ENCODE measurements around the gene PEX19. TPM values are rescaled to one million over a fixed set of nuclear protein-coding genes. Genes with fewer than 3 reads are reported as not detected.
"Not testable (repeated sequence)": the region's sequence is repeated elsewhere in the genome, so short reads cannot be mapped to it uniquely, and the experiment has no call there.

Gene PEX19
- total RNA-seq: 21.3 and 31.4 TPM in 2 replicates

GRCh38 chr1:160284782-160285344, at the start of gene PEX19:
PEX19 (minus strand) TSS chr1:160285133; CDS start chr1:160285124, 9 bp downstream.
- DNase-seq (ENCODE audit: extremely low read depth, low read depth, low spot score): peak; percentile 69

- DNase-seq (ENCODE audit: extremely low read depth, low read depth, low spot score): no peak
Observed at GRCh38 chr1:160332516-160332915, 47.6 kb upstream of the PEX19 start.

- no peak for DNase-seq (ENCODE audit: extremely low read depth, low read depth, low spot score)
Observed at GRCh38 chr1:160330119-160330518, 45.2 kb upstream of the PEX19 start.

- DNase-seq (ENCODE audit: extremely low read depth, low read depth, low spot score): no peak
Observed at GRCh38 chr1:160328184-160328583, 43.3 kb upstream of the PEX19 start.

- DNase-seq (ENCODE audit: extremely low read depth, low read depth, low spot score): no peak
Observed at GRCh38 chr1:160326418-160326817, 41.5 kb upstream of the PEX19 start.

GRCh38 chr1:160325252-160325651, 40.3 kb upstream of the PEX19 start:
- no peak for DNase-seq (ENCODE audit: extremely low read depth, low read depth, low spot score)

GRCh38 chr1:160322831-160323230, 37.9 kb upstream of the PEX19 start:
- no peak for DNase-seq (ENCODE audit: extremely low read depth, low read depth, low spot score)

- no peak for DNase-seq (ENCODE audit: extremely low read depth, low read depth, low spot score)
Observed at GRCh38 chr1:160315359-160315758, 30.4 kb upstream of the PEX19 start.

GRCh38 chr1:160309571-160309970, 24.6 kb upstream of the PEX19 start:
- DNase-seq (ENCODE audit: extremely low read depth, low read depth, low spot score): no peak

- no peak for DNase-seq (ENCODE audit: extremely low read depth, low read depth, low spot score)
Observed at GRCh38 chr1:160309185-160309557, 24.2 kb upstream of the PEX19 start.

- DNase-seq (ENCODE audit: extremely low read depth, low read depth, low spot score): no peak
Observed at GRCh38 chr1:160308451-160309184, 23.7 kb upstream of the PEX19 start.

- DNase-seq (ENCODE audit: extremely low read depth, low read depth, low spot score): no peak
Observed at GRCh38 chr1:160307118-160307791, 22.3 kb upstream of the PEX19 start.

- no peak for DNase-seq (ENCODE audit: extremely low read depth, low read depth, low spot score)
Observed at GRCh38 chr1:160300173-160300572, 15.2 kb upstream of the PEX19 start.

- DNase-seq (ENCODE audit: extremely low read depth, low read depth, low spot score): no peak
Observed at GRCh38 chr1:160296036-160296435, 11.1 kb upstream of the PEX19 start.

GRCh38 chr1:160293020-160293968, 8.4 kb upstream of the PEX19 start:
- no peak for DNase-seq (ENCODE audit: extremely low read depth, low read depth, low spot score)

- DNase-seq (ENCODE audit: extremely low read depth, low read depth, low spot score): peak; percentile 29
Observed at GRCh38 chr1:160291248-160292220, 6.6 kb upstream of the PEX19 start.

GRCh38 chr1:160287769-160288168, 2.8 kb upstream of the PEX19 start:
- not testable (repeated sequence) for DNase-seq (ENCODE audit: extremely low read depth, low read depth, low spot score)

GRCh38 chr1:160285506-160285905, 573 bp upstream of the PEX19 start:
- DNase-seq (ENCODE audit: extremely low read depth, low read depth, low spot score): no peak

- no peak for DNase-seq (ENCODE audit: extremely low read depth, low read depth, low spot score)
Observed at GRCh38 chr1:160284220-160284781, 632 bp downstream of the PEX19 start.

Measured in glomerular endothelial cell (primary cell).